Parathyroid adenoma (tissue), 2 donors: Measurements from ENCODE around the gene ZNF549.

Experiments
- H2AFZ ChIP-seq: fragments of 300-600 bp; sonication (generic); one replicate; pipeline ENCODE4 v1.7.0; 2017; ENCODE audit warnings: antibody characterized with exemption, mild to moderate bottlenecking
- H3K27ac ChIP-seq: fragments of 300-600 bp; sonication (generic); one replicate; pipeline ENCODE4 v1.7.0; 2017
- H3K27me3 ChIP-seq: fragments of 300-600 bp; sonication (generic); one replicate; pipeline ENCODE4 v1.7.0; 2017; ENCODE audit warnings: low read length; ENCODE audit not compliant: control insufficient read depth, insufficient read depth
- H3K36me3 ChIP-seq: fragments of 300-600 bp; sonication (generic); one replicate; pipeline ENCODE4 v1.7.0; 2017; ENCODE audit warnings: low read length; ENCODE audit not compliant: control insufficient read depth, insufficient read depth
- H3K4me1 ChIP-seq: fragments of 300-600 bp; sonication (generic); one replicate; pipeline ENCODE4 v1.7.0; 2017; ENCODE audit warnings: control low read depth
- H3K4me2 ChIP-seq: fragments of 300-600 bp; sonication (generic); one replicate; pipeline ENCODE4 v1.7.0; 2017; ENCODE audit warnings: low read length
- H3K4me3 ChIP-seq: fragments of 300-600 bp; sonication (generic); one replicate; pipeline ENCODE4 v1.7.0; 2017; ENCODE audit warnings: low read depth, low read length
- H3K79me2 ChIP-seq: fragments of 300-600 bp; sonication (generic); one replicate; pipeline ENCODE4 v1.7.0; 2017; ENCODE audit warnings: control low read depth
- H3K9ac ChIP-seq: fragments of 300-600 bp; sonication (generic); one replicate; pipeline ENCODE4 v1.7.0; 2017; ENCODE audit warnings: mild to moderate bottlenecking
- H3K9me3 ChIP-seq: fragments of 300-600 bp; sonication (generic); one replicate; pipeline ENCODE4 v1.7.0; 2017; ENCODE audit warnings: low read length; ENCODE audit not compliant: control insufficient read depth
- CTCF ChIP-seq: fragments of 300-600 bp; sonication (generic); IDR thresholded peaks from one replicate; pipeline ENCODE4 v1.7.0; 2017; ENCODE audit warnings: antibody characterized with exemption, mild to moderate bottlenecking
- donor health status: primary hyperparathyroidism.

ZNF549 gene

GRCh38 chr19:57599377-57599760 lies 72.2 kb downstream of the ZNF549 start:
- Histone ChIP-seq H3K36me3 (no peaks in the 10 kb centered on the region), H3K79me2 (peaks cover 5% of the 10 kb centered on the region), H3K4me2 (peak overlapping the region; percentile 86), H3K9ac (no peak overlapping the region), H2AFZ (peak overlapping the region; percentile 95), H3K9me3 (no peaks in the 10 kb centered on the region), H3K27me3 (no peaks in the 10 kb centered on the region), H3K4me3 (peak overlapping the region; percentile 79), H3K27ac (peak overlapping the region; percentile 78), H3K4me1 (peaks cover 5% of the 10 kb centered on the region)
- no peak for TF ChIP-seq CTCF

- H3K27me3 ChIP-seq, result no peaks in the 10 kb centered on the region
- peak within 1 kb of the TSS; percentile 78 for H3K27ac ChIP-seq
- H3K9me3 ChIP-seq, result no peaks in the 10 kb centered on the region
- no peak for TF ChIP-seq CTCF
- H2AFZ ChIP-seq, result peak within 1 kb of the TSS; percentile 95
- H3K79me2 ChIP-seq, result peaks cover 5% of the 10 kb centered on the region
- H3K4me2 ChIP-seq, result peak within 1 kb of the TSS; percentile 86
- H3K4me3 ChIP-seq, result peak within 1 kb of the TSS; percentile 79
- H3K4me1 ChIP-seq, result peaks cover 5% of the 10 kb centered on the region
- no peak within 1 kb of the TSS for H3K9ac ChIP-seq
- no peaks in the 10 kb centered on the region for H3K36me3 ChIP-seq
Observed at GRCh38 chr19:57599761-57600383, 72.7 kb downstream of the ZNF549 start, which contains the start of gene ZNF530. ZNF530 (plus strand) TSS chr19:57599885; CDS start chr19:57604346, 4,461 bp downstream.

- H3K9ac ChIP-seq, result no peak overlapping the region
- no peaks in the 10 kb centered on the region for H3K4me1 ChIP-seq
- no peaks in the 10 kb centered on the region for H3K9me3 ChIP-seq
- TF ChIP-seq CTCF, result no peak
- H3K4me2 ChIP-seq, result no peak overlapping the region
- no peak overlapping the region for H3K27ac ChIP-seq
- H3K27me3 ChIP-seq, result no peaks in the 10 kb centered on the region
- no peak overlapping the region for H3K4me3 ChIP-seq
- H3K36me3 ChIP-seq, result no peaks in the 10 kb centered on the region
- no peaks in the 10 kb centered on the region for H3K79me2 ChIP-seq
- no peak overlapping the region for H2AFZ ChIP-seq
Observed at GRCh38 chr19:57606931-57607330, 79.8 kb downstream of the ZNF549 start.
